ENCODE data around the gene ST7.

DNA sequence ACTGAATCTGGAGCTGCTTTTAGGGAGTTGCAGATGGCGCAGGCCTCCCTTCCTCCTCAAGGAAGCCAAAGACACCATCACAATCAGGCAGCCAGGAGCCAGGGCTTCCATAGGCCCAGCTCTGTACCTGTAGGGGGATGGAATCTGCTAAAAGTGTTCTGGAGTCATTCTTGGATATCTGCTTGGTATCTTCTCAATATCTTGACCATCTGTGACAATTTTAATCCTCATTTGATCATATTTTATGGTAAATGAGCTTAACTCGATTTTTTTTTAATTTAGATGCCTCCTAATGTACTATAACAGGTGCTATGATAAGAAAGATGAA, 3.1 kb downstream of the ST7 start:
- no peak for TF ChIP-seq FOXA1 (IDR thresholded peaks at IDR 0.05)
- no peak for TF ChIP-seq FOXM1 (IDR thresholded peaks at IDR 0.05; ENCODE audit: borderline replicate concordance)
- TF ChIP-seq NFRKB (IDR thresholded peaks at IDR 0.05), result no peak
- no peak for TF ChIP-seq TARDBP (IDR thresholded peaks at IDR 0.05)
- TF ChIP-seq ELF4 (IDR thresholded peaks at IDR 0.05), result no peak
- TF ChIP-seq SP1 (IDR thresholded peaks at IDR 0.05), result no peak
- TF ChIP-seq, protein P1, sequence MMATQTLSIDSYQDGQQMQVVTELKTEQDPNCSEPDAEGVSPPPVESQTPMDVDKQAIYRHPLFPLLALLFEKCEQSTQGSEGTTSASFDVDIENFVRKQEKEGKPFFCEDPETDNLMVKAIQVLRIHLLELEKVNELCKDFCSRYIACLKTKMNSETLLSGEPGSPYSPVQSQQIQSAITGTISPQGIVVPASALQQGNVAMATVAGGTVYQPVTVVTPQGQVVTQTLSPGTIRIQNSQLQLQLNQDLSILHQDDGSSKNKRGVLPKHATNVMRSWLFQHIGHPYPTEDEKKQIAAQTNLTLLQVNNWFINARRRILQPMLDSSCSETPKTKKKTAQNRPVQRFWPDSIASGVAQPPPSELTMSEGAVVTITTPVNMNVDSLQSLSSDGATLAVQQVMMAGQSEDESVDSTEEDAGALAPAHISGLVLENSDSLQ (IDR thresholded peaks at IDR 0.05), result no peak
- no peak for TF ChIP-seq BHLHE40 (IDR thresholded peaks at IDR 0.05; ENCODE audit: borderline replicate concordance)
- TF ChIP-seq ARNT (IDR thresholded peaks at IDR 0.05), result no peak
- TF ChIP-seq FOXK2 (IDR thresholded peaks at IDR 0.05), result no peak
- TF ChIP-seq L3MBTL2 (conservative IDR thresholded peaks at IDR 0.05), result no peak

All from HEK293T (cell line).